GOT3 (cell line): ENCODE data around the gene TLCD1.

Experiments
- DNase-seq: peaks from one replicate; lab custom pipeline; 2025; ENCODE audit warnings: mixed read lengths; lab: John Stamatoyannopoulos, UW

TLCD1 gene

GRCh38 chr17:28726226-28726626 lies at the start of gene TLCD1:
TLCD1 (minus strand) TSS chr17:28726233; CDS start chr17:28726097, 136 bp downstream.
- DNase-seq: no peak

GRCh38 chr17:28774206-28774605 lies 48.2 kb upstream of the TLCD1 start:
- DNase-seq: no peak

- no peak for DNase-seq
Measured at GRCh38 chr17:28773736-28774135, 47.7 kb upstream of the TLCD1 start.

GRCh38 chr17:28765038-28765437 lies 39.0 kb upstream of the TLCD1 start:
- no peak for DNase-seq

GRCh38 chr17:28763804-28764266 lies 37.8 kb upstream of the TLCD1 start:
- no peak for DNase-seq

- DNase-seq: no peak
Measured at GRCh38 chr17:28763137-28763799, 37.2 kb upstream of the TLCD1 start.

GRCh38 chr17:28760601-28761562 lies 34.8 kb upstream of the TLCD1 start:
- no peak for DNase-seq

- no peak for DNase-seq
Measured at GRCh38 chr17:28759256-28759865, 33.3 kb upstream of the TLCD1 start.

- DNase-seq: no peak
Measured at GRCh38 chr17:28758411-28759121, 32.5 kb upstream of the TLCD1 start.

- no peak for DNase-seq
Measured at GRCh38 chr17:28756049-28756804, 30.2 kb upstream of the TLCD1 start.

GRCh38 chr17:28755486-28755885 lies 29.5 kb upstream of the TLCD1 start:
- no peak for DNase-seq

GRCh38 chr17:28751600-28752366 lies 25.8 kb upstream of the TLCD1 start:
- no peak for DNase-seq

- peak; percentile 73 for DNase-seq
Measured at GRCh38 chr17:28750178-28751047, 24.4 kb upstream of the TLCD1 start.

GRCh38 chr17:28749516-28750177 lies 23.6 kb upstream of the TLCD1 start:
- DNase-seq: no peak

GRCh38 chr17:28748852-28749515 lies 23.0 kb upstream of the TLCD1 start:
- DNase-seq: no peak

- DNase-seq: no peak
Measured at GRCh38 chr17:28747801-28748750, 22.0 kb upstream of the TLCD1 start.

- DNase-seq: no peak
Measured at GRCh38 chr17:28747051-28747691, 21.1 kb upstream of the TLCD1 start.
